Osteoblast (primary cell): ENCODE results near the gene CLEC3B. TPM values are rescaled to one million over a fixed set of nuclear protein-coding genes. Genes with fewer than 3 reads are reported as not detected.
A peak's percentile ranks its signal among the peaks of the same experiment; 100 is the strongest.

Source experiments
- DNase-seq: peaks from one replicate; pipeline ENCODE4 v3.0.0; 2011; ENCODE audit warnings: low spot score, mixed read lengths; ENCODE audit not compliant: insufficient read length; ENCODE audit errors: missing footprints
- H2AFZ ChIP-seq: 2 replicates; pipeline ENCODE4 v1.6.0; 2011; ENCODE audit warnings: mild to moderate bottlenecking, low read length
- H3K27ac ChIP-seq: 2 replicates; pipeline ENCODE4 v1.5.1; 2011; ENCODE audit warnings: mild to moderate bottlenecking, low read depth, low read length, moderate library complexity
- H3K27me3 ChIP-seq: 2 replicates; pipeline ENCODE4 v1.6.0; 2012; ENCODE audit warnings: mild to moderate bottlenecking, control low read depth, inconsistent platforms, low read length, moderate library complexity; ENCODE audit not compliant: insufficient read depth
- H3K36me3 ChIP-seq: 2 replicates; pipeline ENCODE4 v1.5.1; 2011; ENCODE audit warnings: mild to moderate bottlenecking, low read length, control low read depth, moderate library complexity; ENCODE audit not compliant: insufficient read depth
- H3K4me1 ChIP-seq: 2 replicates; pipeline ENCODE4 v1.5.1; 2011; ENCODE audit warnings: mild to moderate bottlenecking, low read length, control low read depth, moderate library complexity; ENCODE audit not compliant: insufficient read depth
- H3K4me2 ChIP-seq: 2 replicates; pipeline ENCODE4 v1.6.0; 2011; ENCODE audit warnings: mild to moderate bottlenecking, low read length; ENCODE audit not compliant: insufficient read depth
- H3K4me3 ChIP-seq: fragments of 200-600 bp; sonication (generic); 3 replicates; pipeline ENCODE4 v1.5.1; 2012; ENCODE audit warnings: mild to moderate bottlenecking, low read length, inconsistent platforms; ENCODE audit not compliant: insufficient read depth
- H3K79me2 ChIP-seq: 2 replicates; pipeline ENCODE4 v1.6.0; 2012; ENCODE audit warnings: mild to moderate bottlenecking, low read length, control low read depth, inconsistent platforms; ENCODE audit not compliant: insufficient read depth
- H3K9me3 ChIP-seq: 2 replicates; pipeline ENCODE4 v1.5.1; 2011; ENCODE audit warnings: low read depth, low read length, control low read depth
- H4K20me1 ChIP-seq: 2 replicates; pipeline ENCODE4 v1.6.0; 2012; ENCODE audit warnings: mild to moderate bottlenecking, low read length, control low read depth; ENCODE audit not compliant: insufficient read depth
- total RNA-seq: library from RNA; depleted of rRNA; stranded (reverse); fragments of >200 nt; gene quantifications from 2 replicates; pipeline ENCODE4 v1.2.3, GENCODE V29; 2012
- TF ChIP-seq, protein P1 (sequence below): IDR thresholded peaks from 2 replicates; pipeline ENCODE4 v1.5.1; 2011; ENCODE audit warnings: mild to moderate bottlenecking, low read depth, low read length, moderate library complexity; ENCODE audit errors: extremely low read depth

The CLEC3B gene
- total RNA-seq, 1 donor, result 48.9 TPM

- DNase-seq, result peak; percentile 79
- H2AFZ ChIP-seq, result peak overlapping the region; percentile 85
- TF ChIP-seq, protein P1, sequence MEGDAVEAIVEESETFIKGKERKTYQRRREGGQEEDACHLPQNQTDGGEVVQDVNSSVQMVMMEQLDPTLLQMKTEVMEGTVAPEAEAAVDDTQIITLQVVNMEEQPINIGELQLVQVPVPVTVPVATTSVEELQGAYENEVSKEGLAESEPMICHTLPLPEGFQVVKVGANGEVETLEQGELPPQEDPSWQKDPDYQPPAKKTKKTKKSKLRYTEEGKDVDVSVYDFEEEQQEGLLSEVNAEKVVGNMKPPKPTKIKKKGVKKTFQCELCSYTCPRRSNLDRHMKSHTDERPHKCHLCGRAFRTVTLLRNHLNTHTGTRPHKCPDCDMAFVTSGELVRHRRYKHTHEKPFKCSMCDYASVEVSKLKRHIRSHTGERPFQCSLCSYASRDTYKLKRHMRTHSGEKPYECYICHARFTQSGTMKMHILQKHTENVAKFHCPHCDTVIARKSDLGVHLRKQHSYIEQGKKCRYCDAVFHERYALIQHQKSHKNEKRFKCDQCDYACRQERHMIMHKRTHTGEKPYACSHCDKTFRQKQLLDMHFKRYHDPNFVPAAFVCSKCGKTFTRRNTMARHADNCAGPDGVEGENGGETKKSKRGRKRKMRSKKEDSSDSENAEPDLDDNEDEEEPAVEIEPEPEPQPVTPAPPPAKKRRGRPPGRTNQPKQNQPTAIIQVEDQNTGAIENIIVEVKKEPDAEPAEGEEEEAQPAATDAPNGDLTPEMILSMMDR, result no peak
Observed at GRCh38 chr3:45035441-45036301, 9.6 kb downstream of the CLEC3B start.

DNA sequence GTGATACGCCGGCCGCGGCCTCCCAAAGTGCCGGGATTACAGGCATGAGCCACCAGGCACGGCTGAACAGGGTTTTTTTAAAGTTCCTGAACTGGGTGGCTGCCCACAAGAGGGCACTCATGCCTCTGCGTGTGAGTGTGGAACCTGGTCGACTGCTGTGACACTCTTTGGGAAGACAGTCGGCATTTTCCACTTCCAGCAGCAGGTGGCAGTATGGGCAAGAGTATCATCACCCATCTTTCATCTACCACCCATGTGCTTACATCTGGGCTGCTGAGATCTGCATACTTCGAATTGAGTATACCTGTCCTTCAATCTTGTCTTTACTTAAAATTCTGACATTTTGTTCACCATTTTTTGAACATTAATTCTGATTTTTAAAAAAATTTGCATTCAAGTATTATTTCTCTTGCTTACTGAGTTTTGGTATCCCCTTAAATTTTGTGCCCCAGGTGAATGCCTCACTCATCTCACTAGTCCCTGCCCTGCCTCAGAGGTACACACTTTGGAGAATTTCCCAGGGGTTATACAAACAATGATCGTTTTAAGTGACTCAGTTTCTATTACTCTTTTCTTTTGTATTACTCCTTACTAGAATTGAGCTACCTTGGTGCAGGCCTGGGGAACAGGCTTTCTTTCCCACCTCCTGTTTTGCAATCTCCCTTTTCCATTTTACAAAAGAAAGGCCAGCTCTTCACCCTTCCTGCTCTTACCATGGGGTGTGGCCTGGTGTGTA lies 11.8 kb downstream of the CLEC3B start:
- Histone ChIP-seq H3K4me3 (no peak overlapping the region), H3K4me2 (no peak overlapping the region)

More at GRCh38 chr3:45035441-45036301, 9.6 kb downstream of the CLEC3B start:
- no peaks in the 10 kb centered on the region for H3K79me2 ChIP-seq
- H3K4me3 ChIP-seq, result peak overlapping the region; percentile 55
- no peaks in the 10 kb centered on the region for H4K20me1 ChIP-seq
- peak overlapping the region; percentile 80 for H3K4me2 ChIP-seq
- H3K27me3 ChIP-seq, result no peaks in the 10 kb centered on the region
- H3K36me3 ChIP-seq, result no peaks in the 10 kb centered on the region
- H3K9me3 ChIP-seq, result no peaks in the 10 kb centered on the region
- peaks cover 4% of the 10 kb centered on the region for H3K4me1 ChIP-seq
- H3K27ac ChIP-seq, result no peak overlapping the region

GRCh38 chr3:45041666-45042065 lies 15.6 kb downstream of the CLEC3B start:
- Histone ChIP-seq H3K9me3 (no peaks in the 10 kb centered on the region), H3K27ac (no peak overlapping the region), H2AFZ (no peak overlapping the region), H3K4me1 (peaks cover 7% of the 10 kb centered on the region), H4K20me1 (no peaks in the 10 kb centered on the region), H3K4me2 (no peak overlapping the region), H3K4me3 (no peak overlapping the region), H3K27me3 (no peaks in the 10 kb centered on the region), H3K36me3 (no peaks in the 10 kb centered on the region), H3K79me2 (no peaks in the 10 kb centered on the region)
- no peak for DNase-seq
- TF ChIP-seq, protein P1, result no peak

More for the DNA sequence above, 11.8 kb downstream of the CLEC3B start:
- DNase-seq, result peak; percentile 96
- Histone ChIP-seq H3K27ac (no peak overlapping the region), H3K27me3 (no peaks in the 10 kb centered on the region), H3K4me1 (peaks cover 6% of the 10 kb centered on the region), H3K36me3 (no peaks in the 10 kb centered on the region), H3K9me3 (no peaks in the 10 kb centered on the region), H3K79me2 (no peaks in the 10 kb centered on the region), H4K20me1 (no peaks in the 10 kb centered on the region), H2AFZ (no peak overlapping the region)
- TF ChIP-seq, protein P1, result peak; percentile 97

DNA sequence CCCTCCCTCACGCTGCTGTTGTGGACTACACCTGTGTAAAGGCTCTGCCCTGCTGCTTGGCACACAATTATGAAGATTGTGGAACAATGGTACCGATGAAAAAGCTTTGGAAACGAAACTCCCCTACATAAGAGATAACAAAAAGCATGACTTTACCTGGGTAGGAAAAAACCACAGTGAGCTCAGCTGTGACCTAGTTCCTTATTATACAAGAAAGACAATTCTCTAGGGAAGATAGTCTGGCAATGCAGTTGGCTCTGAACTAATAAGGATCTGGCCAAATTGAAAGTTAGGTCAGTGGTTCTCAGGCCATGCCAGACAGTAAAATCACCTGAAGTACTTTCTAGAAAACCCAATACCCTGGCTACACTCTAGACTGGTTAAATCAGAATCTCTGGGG lies 16.1 kb downstream of the CLEC3B start:
- Histone ChIP-seq H3K27ac (no peak overlapping the region), H2AFZ (no peak overlapping the region), H3K4me3 (no peak overlapping the region)

More for the DNA sequence above, 16.1 kb downstream of the CLEC3B start:
- no peak for DNase-seq
- Histone ChIP-seq H3K4me2 (no peak overlapping the region), H3K27me3 (no peaks in the 10 kb centered on the region), H3K79me2 (no peaks in the 10 kb centered on the region), H4K20me1 (no peaks in the 10 kb centered on the region), H3K9me3 (no peaks in the 10 kb centered on the region), H3K4me1 (peaks cover 7% of the 10 kb centered on the region), H3K36me3 (no peaks in the 10 kb centered on the region)
- TF ChIP-seq, protein P1, result no peak
